ENCODE data around the gene RAB39B. TPM values are rescaled to one million over a fixed set of nuclear protein-coding genes. Genes with fewer than 3 reads are reported as not detected.
A peak's percentile ranks its signal among the peaks of the same experiment; 100 is the strongest.
"Not testable (repeated sequence)": the region's sequence is repeated elsewhere in the genome, so short reads cannot be mapped to it uniquely, and the experiment has no call there.

The RAB39B gene
- total RNA-seq, result not detected
- long read RNA-seq, result 0 reads

DNA sequence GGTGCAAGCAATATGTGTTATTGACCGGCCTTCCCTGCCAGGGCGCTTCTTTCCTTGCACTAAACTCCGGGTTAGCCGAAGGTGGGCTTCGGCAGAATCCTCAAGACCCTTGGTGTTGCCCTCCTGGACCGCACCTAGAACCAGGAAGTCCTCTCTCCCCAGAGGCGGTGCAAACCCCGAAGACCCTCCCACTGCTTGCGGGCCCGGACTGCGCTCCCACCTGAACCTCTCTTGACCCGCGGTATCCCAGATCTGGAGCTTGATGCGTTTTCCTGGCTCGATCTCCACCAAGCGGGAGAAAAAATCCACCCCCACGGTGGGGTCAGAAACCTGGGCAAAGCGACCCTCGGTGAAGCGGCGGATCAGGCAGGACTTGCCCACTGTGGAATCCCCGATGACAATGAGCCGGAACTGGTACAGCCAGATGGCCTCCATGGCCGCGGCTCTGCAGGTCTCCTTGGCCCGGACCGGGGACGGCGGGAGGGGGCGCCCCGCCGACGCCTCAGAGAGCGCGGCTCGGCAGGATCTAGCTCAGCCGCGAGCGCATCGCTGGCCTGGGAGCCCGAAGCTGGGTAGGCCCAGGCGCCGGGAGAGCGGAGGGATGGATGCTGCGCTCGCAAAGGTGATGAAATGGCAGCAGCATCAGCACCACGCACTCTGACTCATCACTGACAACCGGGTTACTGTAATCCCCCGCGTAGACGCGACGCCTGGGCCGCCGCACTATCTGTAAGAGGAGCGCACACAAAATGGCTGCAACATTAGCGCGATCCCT, at the start of gene RAB39B:
Gene RAB39B, minus strand, starts transcription at position 638 of the 775 bp plus-strand sequence. Its CDS starts 203 bp downstream, at position 435.
- ATAC-seq (ENCODE audit: poor library complexity) (peak; percentile 79), DNase-seq (peak; percentile 70)
- intact Hi-C loops (cut with DNase I), result no loop called here

GRCh38 chrX:155313766-155314165, 49.5 kb upstream of the RAB39B start:
- intact Hi-C loops (cut with DNase I), result no loop called here
- no peak for DNase-seq
- ATAC-seq (ENCODE audit: poor library complexity), result no peak

DNA sequence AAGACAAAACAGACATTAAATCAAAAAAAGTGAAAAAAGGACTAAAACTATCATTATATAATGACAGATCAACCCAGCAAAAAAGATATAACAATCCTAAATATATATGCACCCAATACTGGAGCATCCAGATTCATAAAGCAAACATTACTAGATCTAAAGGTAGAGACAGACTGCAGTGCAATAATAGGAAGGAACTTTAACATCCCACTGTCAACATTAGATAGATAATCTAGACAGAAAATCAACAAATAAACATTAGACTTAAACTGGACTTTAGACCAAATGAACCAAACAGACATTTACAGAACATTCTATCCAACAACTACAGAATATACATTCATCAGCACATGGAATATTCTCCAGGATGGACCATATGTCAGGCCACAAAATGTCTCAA, 29.5 kb upstream of the RAB39B start:
- ATAC-seq (ENCODE audit: poor library complexity), result no peak
- no peak for DNase-seq
- intact Hi-C loops (cut with DNase I), result no loop called here

GRCh38 chrX:155279873-155280272, 15.6 kb upstream of the RAB39B start:
- DNase-seq (no peak), ATAC-seq (ENCODE audit: poor library complexity) (no peak)
- intact Hi-C loops (cut with DNase I), result no loop called here

DNA sequence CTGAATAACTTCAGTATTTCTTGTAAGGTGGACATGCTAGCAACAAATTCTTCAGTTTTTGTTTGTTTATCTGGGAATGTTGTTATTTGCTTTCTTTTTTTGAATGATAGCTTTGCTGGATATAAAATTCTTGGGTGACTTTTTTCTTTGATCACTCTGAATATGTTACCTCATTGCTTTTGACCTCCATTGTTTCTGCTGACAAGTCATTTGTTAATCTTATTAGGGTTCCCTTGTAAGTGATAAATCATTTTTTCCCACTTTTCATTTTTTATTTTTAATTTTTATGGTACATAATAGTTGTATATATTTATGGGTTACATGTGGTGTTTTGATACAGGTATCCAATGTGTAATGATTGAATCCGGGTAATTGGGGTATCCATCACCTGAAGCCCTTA, 6.7 kb upstream of the RAB39B start:
- intact Hi-C loops (cut with DNase I), result no loop called here

GRCh38 chrX:155267995-155268394, 3.7 kb upstream of the RAB39B start:
- intact Hi-C loops (cut with DNase I); ATAC-seq (ENCODE audit: poor library complexity); DNase-seq: not testable (repeated sequence)

More for the DNA sequence above, 6.7 kb upstream of the RAB39B start:
- ATAC-seq (ENCODE audit: poor library complexity), result no peak
- DNase-seq, result no peak

GRCh38 chrX:155266439-155266838, 2.1 kb upstream of the RAB39B start:
- DNase-seq (no peak), ATAC-seq (ENCODE audit: poor library complexity) (no peak)
- intact Hi-C loops (cut with DNase I), result no loop called here

DNA sequence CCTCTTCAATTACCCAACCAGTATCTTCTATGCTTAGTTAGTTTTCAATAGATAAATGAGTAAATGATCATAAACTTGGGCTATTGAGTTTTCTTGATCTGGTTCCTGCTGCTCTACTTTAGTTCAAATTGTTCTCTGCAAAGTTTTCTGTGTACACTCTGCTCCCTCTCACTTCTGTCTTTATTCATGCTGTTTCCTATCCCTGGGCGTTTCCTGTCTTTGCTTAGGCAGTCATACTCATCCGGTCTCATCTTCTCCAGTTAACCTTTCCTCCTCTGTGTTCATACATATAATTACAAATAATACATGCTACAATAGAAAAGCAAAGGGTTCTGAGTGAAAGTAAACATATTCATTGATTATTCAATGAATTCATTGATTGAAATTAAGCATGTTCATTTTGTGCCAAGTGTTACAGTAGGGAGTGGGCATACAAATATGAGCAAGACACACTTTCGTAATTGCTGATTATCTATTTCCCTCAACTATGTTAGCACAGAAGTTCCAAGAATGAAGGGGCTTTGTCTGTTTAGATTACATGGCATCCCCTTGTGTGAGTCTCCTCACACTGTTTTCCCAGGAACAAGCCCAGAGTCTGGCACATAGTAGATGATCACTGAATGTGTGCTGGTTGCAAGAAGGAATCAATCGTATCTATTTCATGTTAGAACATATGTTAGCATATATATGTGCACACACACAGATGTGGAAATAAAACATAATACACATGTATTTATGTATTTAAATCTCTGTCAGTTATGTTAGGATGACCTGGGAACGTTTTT, 1.1 kb downstream of the RAB39B start:
- intact Hi-C loops (cut with DNase I), result no loop called here
- DNase-seq (no peak), ATAC-seq (ENCODE audit: poor library complexity) (no peak)

DNA sequence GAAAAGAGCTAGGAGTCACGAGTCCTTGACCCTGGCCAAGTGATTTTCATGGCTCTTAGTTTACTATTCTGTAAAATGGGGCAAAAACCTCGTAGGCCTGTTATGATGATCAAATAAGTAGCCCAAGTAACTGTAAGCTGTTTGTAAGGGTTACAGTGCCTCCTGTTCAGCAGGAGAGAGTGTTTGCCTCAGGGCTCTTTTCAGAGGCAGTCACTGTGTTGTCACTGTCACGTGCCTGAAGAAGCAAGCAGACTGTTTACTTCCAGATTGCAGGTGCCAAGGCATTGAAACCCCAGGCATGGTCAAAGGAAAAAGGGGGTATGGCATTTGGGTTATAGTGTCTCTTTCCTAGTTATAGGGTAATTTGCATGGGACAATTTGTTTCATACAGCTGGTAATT, 4.5 kb downstream of the RAB39B start:
- ATAC-seq (ENCODE audit: poor library complexity) (no peak), DNase-seq (no peak)
- intact Hi-C loops (cut with DNase I), result no loop called here

DNA sequence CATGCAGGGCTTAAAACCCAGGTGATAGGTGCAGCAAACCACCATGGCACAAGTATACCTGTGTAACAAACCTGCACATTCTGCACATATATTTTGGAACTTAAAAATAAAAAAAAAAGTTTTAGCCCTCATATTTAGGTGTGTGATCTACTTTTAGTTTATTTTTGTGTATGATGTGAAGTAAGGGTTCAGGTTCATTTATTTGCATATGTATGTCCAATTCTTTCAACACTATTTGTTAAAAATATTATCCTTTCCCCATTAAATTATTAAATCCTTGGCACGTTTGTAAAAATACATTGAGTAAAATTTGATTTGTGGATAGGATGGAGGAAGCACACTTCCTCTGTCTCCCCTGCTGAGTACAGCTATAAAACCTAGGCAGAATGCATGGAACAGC, 12.9 kb downstream of the RAB39B start:
- no peak for ATAC-seq (ENCODE audit: poor library complexity)
- DNase-seq, result no peak
- intact Hi-C loops (cut with DNase I), result no loop called here

DNA sequence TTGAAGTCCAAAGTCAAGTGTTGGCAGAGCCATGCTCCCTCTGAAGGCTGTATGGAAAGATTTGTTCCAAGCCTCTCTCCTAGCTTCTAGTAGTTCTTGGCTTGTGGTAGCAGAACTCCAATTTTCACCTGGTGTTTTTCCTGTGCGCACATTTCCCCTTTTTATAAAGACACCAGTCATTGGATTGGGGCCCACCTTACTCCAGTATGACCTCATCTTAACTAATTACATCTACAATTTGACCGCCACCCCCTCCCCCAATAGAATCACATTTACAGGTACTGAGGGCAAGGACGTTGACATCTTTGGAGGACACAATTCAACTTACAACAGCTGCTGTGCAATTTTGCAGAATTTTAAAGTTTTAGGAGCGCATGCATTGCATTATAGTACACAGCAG, 16.8 kb downstream of the RAB39B start:
- ATAC-seq (ENCODE audit: poor library complexity) (no peak), DNase-seq (no peak)
- intact Hi-C loops (cut with DNase I), result no loop called here

DNA sequence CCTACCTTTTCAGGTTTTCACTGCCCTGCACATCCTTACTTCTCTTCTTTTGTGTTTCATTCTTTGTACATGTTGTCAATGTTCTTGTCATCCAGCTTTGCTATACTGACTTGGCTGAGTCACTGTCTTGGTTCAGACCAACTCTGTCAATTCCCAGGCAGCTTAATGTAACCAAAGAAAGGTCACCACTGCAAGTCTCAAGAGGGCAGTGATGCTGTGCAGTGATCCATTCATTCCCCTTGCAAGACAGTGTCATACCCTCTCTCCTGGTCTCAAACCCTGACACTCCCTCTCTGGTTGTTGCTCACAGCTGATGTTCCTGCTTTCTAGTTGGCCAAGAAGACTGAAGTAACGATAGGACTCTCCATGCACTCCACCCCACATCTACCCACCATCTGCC, 17.5 kb downstream of the RAB39B start:
- DNase-seq (no peak), ATAC-seq (ENCODE audit: poor library complexity) (no peak)
- intact Hi-C loops (cut with DNase I), result no loop called here

DNA sequence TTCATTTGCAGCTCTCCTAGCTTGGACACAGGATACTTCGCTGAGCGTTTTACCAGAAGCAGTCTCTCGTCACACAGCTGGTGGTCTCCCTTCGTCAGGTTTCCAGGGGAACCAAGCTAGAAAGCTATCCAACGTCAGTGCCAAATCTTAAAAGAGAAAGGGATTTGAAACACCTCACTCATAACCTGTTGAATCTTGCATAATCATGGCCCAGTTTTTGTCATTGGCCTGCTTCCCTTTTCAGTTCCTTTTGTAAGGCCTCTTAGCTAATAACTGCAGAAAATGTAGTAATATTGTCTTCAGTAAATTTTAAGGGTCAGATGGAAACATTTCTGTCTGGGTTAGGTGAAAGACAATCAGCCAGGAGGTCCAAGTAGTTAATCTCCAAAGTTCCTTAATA, 22.0 kb downstream of the RAB39B start:
- intact Hi-C loops (cut with DNase I), result no loop called here
- ATAC-seq (ENCODE audit: poor library complexity) (no peak), DNase-seq (no peak)

- intact Hi-C loops (cut with DNase I), result no loop called here
- DNase-seq (no peak), ATAC-seq (ENCODE audit: poor library complexity) (no peak)
Observed at GRCh38 chrX:155237719-155238118, 26.6 kb downstream of the RAB39B start.

- DNase-seq (no peak), ATAC-seq (ENCODE audit: poor library complexity) (no peak)
- intact Hi-C loops (cut with DNase I), result no loop called here
Observed at GRCh38 chrX:155235891-155236290, 28.4 kb downstream of the RAB39B start.

GRCh38 chrX:155231163-155231562, 33.1 kb downstream of the RAB39B start:
- intact Hi-C loops (cut with DNase I), result no loop called here
- ATAC-seq (ENCODE audit: poor library complexity) (no peak), DNase-seq (no peak)

DNA sequence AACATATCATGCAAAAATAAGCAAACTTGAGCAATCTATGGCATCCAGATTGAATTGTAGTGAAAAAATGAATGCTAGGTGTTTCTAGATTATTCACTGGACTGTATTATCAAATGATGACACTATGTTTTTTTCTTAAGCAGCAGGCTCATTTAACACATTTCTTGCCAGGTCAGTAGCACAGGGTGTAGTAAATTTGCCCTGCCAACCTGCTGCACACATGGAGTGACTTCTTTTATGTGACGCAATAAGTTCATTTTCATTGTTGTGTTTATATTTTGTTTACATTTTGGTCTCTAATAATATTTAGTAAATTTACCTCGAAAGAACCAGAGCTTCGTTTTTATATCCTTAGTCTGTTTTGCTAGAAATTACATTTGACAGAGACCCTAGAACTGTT, 38.5 kb downstream of the RAB39B start:
- ATAC-seq (ENCODE audit: poor library complexity), result no peak
- no peak for DNase-seq

GRCh38 chrX:155223746-155224145, 40.5 kb downstream of the RAB39B start:
- intact Hi-C loops (cut with DNase I); DNase-seq; ATAC-seq (ENCODE audit: poor library complexity): not testable (repeated sequence)

More for the DNA sequence above, 38.5 kb downstream of the RAB39B start:
- intact Hi-C loops (cut with DNase I), result no loop called here

- intact Hi-C loops (cut with DNase I), result no loop called here
- ATAC-seq (ENCODE audit: poor library complexity) (no peak), DNase-seq (no peak)
Observed at GRCh38 chrX:155221351-155221750, 42.9 kb downstream of the RAB39B start.

- intact Hi-C loops (cut with DNase I), result no loop called here
- DNase-seq (no peak), ATAC-seq (ENCODE audit: poor library complexity) (no peak)
Observed at GRCh38 chrX:155218777-155219176, 45.5 kb downstream of the RAB39B start.
